Endothelial cell (in vitro differentiated cells): ENCODE results near the gene CST3. TPM values are rescaled to one million over a fixed set of nuclear protein-coding genes. Genes with fewer than 3 reads are reported as not detected.
"Not testable (repeated sequence)": the region's sequence is repeated elsewhere in the genome, so short reads cannot be mapped to it uniquely, and the experiment has no call there.

Experiments
- DNase-seq: peaks from one replicate; pipeline ENCODE4 v3.0.0; 2021; ENCODE audit warnings: low spot score
- H3K27ac Mint-ChIP-seq: one replicate; pipeline ENCODE4 v1.8.0; 2021; ENCODE audit warnings: mixed read lengths, inconsistent platforms; ENCODE audit not compliant: unreplicated experiment
- H3K27me3 Mint-ChIP-seq: one replicate; pipeline ENCODE4 v1.8.0; 2021; ENCODE audit warnings: mild to moderate bottlenecking, moderate library complexity, mixed read lengths, inconsistent platforms; ENCODE audit not compliant: unreplicated experiment
- H3K36me3 Mint-ChIP-seq: one replicate; pipeline ENCODE4 v1.8.0; 2021; ENCODE audit warnings: mild to moderate bottlenecking, low read depth, mixed read lengths, inconsistent platforms; ENCODE audit not compliant: unreplicated experiment
- H3K4me1 Mint-ChIP-seq: one replicate; pipeline ENCODE4 v1.8.0; 2021; ENCODE audit warnings: mild to moderate bottlenecking, mixed read lengths, inconsistent platforms; ENCODE audit not compliant: unreplicated experiment
- H3K4me3 Mint-ChIP-seq: one replicate; pipeline ENCODE4 v1.8.0; 2021; ENCODE audit warnings: mild to moderate bottlenecking, mixed read lengths, inconsistent platforms; ENCODE audit not compliant: unreplicated experiment
- H3K9me3 Mint-ChIP-seq: one replicate; pipeline ENCODE4 v1.8.0; 2021; ENCODE audit warnings: mixed read lengths, inconsistent platforms; ENCODE audit not compliant: unreplicated experiment
- CTCF ChIP-seq: fragments of 200-600 bp; sonication (generic); IDR thresholded peaks from one replicate; pipeline ENCODE4 v1.5.0; 2021; ENCODE audit warnings: antibody characterized with exemption; ENCODE audit not compliant: unreplicated experiment
- total RNA-seq: library from RNA; stranded (reverse); fragmentation: NEBNext Ultra II Directional; extraction: Animal tissue kit (Norgen Biotek cat#: 25700); gene quantifications from one replicate; pipeline ENCODE4 v1.2.1, GENCODE V29; 2021; ENCODE audit not compliant: unreplicated experiment

Gene CST3
- total RNA-seq, 1 donor from 2014 or later = 40.6 TPM

GRCh38 chr20:23623666-23624323 is 14.0 kb downstream of the CST3 start:
- Mint-ChIP-seq H3K4me3 (no peak overlapping the region), H3K27ac (no peak overlapping the region), H3K27me3 (no peaks in the 10 kb centered on the region), H3K4me1 (no peaks in the 10 kb centered on the region), H3K9me3 (no peaks in the 10 kb centered on the region), H3K36me3 (no peaks in the 10 kb centered on the region)
- DNase-seq = no peak
- no peak for TF ChIP-seq CTCF

DNA sequence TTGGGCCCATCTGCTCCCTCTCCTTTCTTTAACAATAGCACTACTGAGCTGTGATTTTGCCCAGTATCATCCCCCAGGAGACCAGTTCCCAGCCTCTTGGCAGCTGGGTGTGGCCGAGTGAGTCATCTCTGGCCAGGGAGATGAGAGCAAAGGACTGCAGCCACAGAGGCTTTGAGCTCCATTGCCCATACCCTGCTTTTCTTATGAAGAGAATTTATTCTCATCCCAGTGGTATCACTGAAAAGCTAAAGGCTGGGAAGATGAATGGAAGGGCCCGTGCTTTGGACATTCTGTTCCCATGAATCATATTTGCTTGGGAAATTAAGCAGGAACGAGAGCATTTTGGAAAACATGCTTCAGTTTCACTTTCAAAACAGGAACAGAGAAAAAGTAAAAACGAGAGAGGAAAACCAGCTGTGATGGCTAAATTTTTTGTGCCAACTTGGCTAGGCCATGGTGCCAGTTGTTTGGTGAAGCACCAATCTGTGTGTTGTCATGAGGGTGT is 14.9 kb downstream of the CST3 start:
- no peak overlapping the region for H3K27ac Mint-ChIP-seq
- H3K36me3 Mint-ChIP-seq = no peaks in the 10 kb centered on the region
- no peaks in the 10 kb centered on the region for H3K27me3 Mint-ChIP-seq
- TF ChIP-seq CTCF = no peak
- no peaks in the 10 kb centered on the region for H3K9me3 Mint-ChIP-seq
- DNase-seq = no peak
- H3K4me1 Mint-ChIP-seq = no peaks in the 10 kb centered on the region
- H3K4me3 Mint-ChIP-seq = no peak overlapping the region

DNA sequence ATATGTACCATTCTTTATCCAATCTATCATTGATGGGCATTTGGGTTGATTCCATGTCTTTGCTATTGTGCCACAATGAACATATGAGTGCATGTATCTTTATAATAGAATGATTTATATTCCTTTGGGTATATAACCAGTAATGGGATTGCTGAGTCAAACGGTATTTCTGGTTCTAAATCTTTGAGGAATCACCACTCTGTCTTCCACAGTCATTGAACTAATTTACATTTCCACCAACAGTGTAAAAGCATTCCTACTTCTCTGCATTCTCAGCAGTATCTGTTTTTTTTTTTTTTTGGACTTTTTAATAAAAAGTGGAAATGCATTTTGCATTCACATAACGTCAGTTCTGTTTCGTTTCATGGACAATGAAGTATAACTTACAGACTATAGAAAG is 15.4 kb downstream of the CST3 start:
- H3K27ac Mint-ChIP-seq, H3K4me1 Mint-ChIP-seq, H3K27me3 Mint-ChIP-seq: not testable (repeated sequence)

GRCh38 chr20:23620670-23621386 is 16.9 kb downstream of the CST3 start:
- DNase-seq, H3K27ac Mint-ChIP-seq, H3K9me3 Mint-ChIP-seq, H3K27me3 Mint-ChIP-seq, H3K4me3 Mint-ChIP-seq, H3K36me3 Mint-ChIP-seq, H3K4me1 Mint-ChIP-seq: not testable (repeated sequence)

More for the DNA sequence above, 15.4 kb downstream of the CST3 start:
- DNase-seq, H3K36me3 Mint-ChIP-seq, H3K4me3 Mint-ChIP-seq, H3K9me3 Mint-ChIP-seq: not testable (repeated sequence)

DNA sequence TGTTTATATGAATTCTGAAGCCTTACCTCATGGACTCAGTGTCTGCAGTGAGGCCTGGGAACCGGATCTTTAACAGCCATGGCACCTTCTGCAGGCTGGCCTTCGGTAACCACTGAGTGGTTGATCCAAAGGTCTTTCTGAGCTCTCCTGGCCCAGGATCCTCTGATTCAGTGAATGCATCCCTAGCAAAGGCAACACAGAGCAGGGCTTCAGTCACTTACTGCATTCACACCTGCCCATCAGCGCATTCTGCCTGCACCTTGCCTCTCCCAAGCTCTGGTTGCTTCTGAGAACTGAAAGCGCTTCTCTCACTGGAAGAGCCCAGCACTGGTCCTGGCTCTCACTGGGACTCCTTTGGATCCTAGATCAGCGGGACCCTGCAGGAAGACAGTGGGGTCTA is 23.6 kb downstream of the CST3 start:
- Mint-ChIP-seq H3K27ac (no peak overlapping the region), H3K27me3 (no peaks in the 10 kb centered on the region), H3K36me3 (no peaks in the 10 kb centered on the region), H3K4me1 (no peaks in the 10 kb centered on the region), H3K4me3 (no peak overlapping the region), H3K9me3 (no peaks in the 10 kb centered on the region)
- no peak for DNase-seq
- no peak for TF ChIP-seq CTCF

GRCh38 chr20:23613676-23614075 is 24.1 kb downstream of the CST3 start:
- Mint-ChIP-seq H3K27ac (no peak overlapping the region), H3K9me3 (no peaks in the 10 kb centered on the region), H3K36me3 (no peaks in the 10 kb centered on the region), H3K27me3 (no peaks in the 10 kb centered on the region), H3K4me1 (no peaks in the 10 kb centered on the region), H3K4me3 (no peak overlapping the region)
- no peak for TF ChIP-seq CTCF
- DNase-seq = no peak
